ENCODE data around the gene EXOC3L1. TPM values are rescaled to one million over a fixed set of nuclear protein-coding genes. Genes with fewer than 3 reads are reported as not detected.
A peak's percentile ranks its signal among the peaks of the same experiment; 100 is the strongest.

The EXOC3L1 gene
- total RNA-seq, 2 donors from 2014 or later, result 1.6 to 3.1 TPM

GRCh38 chr16:67200491-67200890 is 10.6 kb upstream of the EXOC3L1 start:
- intact Hi-C loops (cut with DNase I), result no loop called here
- no peak for DNase-seq (ENCODE audit: low spot score)

- no peak for DNase-seq (ENCODE audit: low spot score)
- intact Hi-C loops (cut with DNase I), result no loop called here
Observed at GRCh38 chr16:67199808-67200198, 9.9 kb upstream of the EXOC3L1 start.

- no peak for DNase-seq (ENCODE audit: low spot score)
- intact Hi-C loops (cut with DNase I), result no loop called here
Observed at GRCh38 chr16:67199011-67199807, 9.3 kb upstream of the EXOC3L1 start, which contains the start of gene ELMO3. Gene ELMO3 (plus strand): TSS chr16:67199131. CDS start chr16:67199327, 196 bp downstream.

GRCh38 chr16:67198238-67198734 is 8.3 kb upstream of the EXOC3L1 start:
- intact Hi-C loops (cut with DNase I), result no loop called here
- DNase-seq (ENCODE audit: low spot score), result no peak

- intact Hi-C loops (cut with DNase I), result no loop called here
- no peak for DNase-seq (ENCODE audit: low spot score)
Observed at GRCh38 chr16:67197704-67198103, 7.8 kb upstream of the EXOC3L1 start.

GRCh38 chr16:67196881-67197280 is 6.9 kb upstream of the EXOC3L1 start:
- intact Hi-C loops (cut with DNase I), result no loop called here

GRCh38 chr16:67195676-67196075 is 5.7 kb upstream of the EXOC3L1 start:
- DNase-seq (ENCODE audit: low spot score), result no peak
- intact Hi-C loops (cut with DNase I), result no loop called here

More at GRCh38 chr16:67196881-67197280, 6.9 kb upstream of the EXOC3L1 start:
- DNase-seq (ENCODE audit: low spot score), result no peak

GRCh38 chr16:67194260-67194659 is 4.3 kb upstream of the EXOC3L1 start:
- intact Hi-C loops (cut with DNase I), result no loop called here
- DNase-seq (ENCODE audit: low spot score), result no peak

GRCh38 chr16:67193536-67193935 is 3.6 kb upstream of the EXOC3L1 start:
- no peak for DNase-seq (ENCODE audit: low spot score)
- intact Hi-C loops (cut with DNase I), result no loop called here

GRCh38 chr16:67192781-67193361 is 2.9 kb upstream of the EXOC3L1 start:
- intact Hi-C loops (cut with DNase I), result no loop called here
- no peak for DNase-seq (ENCODE audit: low spot score)

- DNase-seq (ENCODE audit: low spot score), result peak; percentile 98
- intact Hi-C loops (cut with DNase I), result no loop called here
Observed at GRCh38 chr16:67191995-67192681, 2.2 kb upstream of the EXOC3L1 start, which contains the start of gene E2F4. Gene E2F4 (plus strand): TSS chr16:67192155. CDS start chr16:67192228, 73 bp downstream.

GRCh38 chr16:67191411-67191994 is 1.6 kb upstream of the EXOC3L1 start:
- DNase-seq (ENCODE audit: low spot score), result no peak
- intact Hi-C loops (cut with DNase I), result no loop called here

- intact Hi-C loops (cut with DNase I), result no loop called here
- DNase-seq (ENCODE audit: low spot score), result no peak
Observed at GRCh38 chr16:67190448-67191399, 788 bp upstream of the EXOC3L1 start.

- intact Hi-C loops (cut with DNase I), result loop anchor here in 1 of 2 donors (10.0 kb wide), 1 partner anchor 214 kb away; no protein-coding TSS in a partner anchor
- DNase-seq (ENCODE audit: low spot score), result no peak
Observed at GRCh38 chr16:67188798-67189197, 1.1 kb downstream of the EXOC3L1 start.

GRCh38 chr16:67188323-67188722 is 1.6 kb downstream of the EXOC3L1 start:
- intact Hi-C loops (cut with DNase I), result loop anchor here in 1 of 2 donors (10.0 kb wide), 1 partner anchor 214 kb away; no protein-coding TSS in a partner anchor
- DNase-seq (ENCODE audit: low spot score), result no peak

GRCh38 chr16:67187175-67187890 is 2.6 kb downstream of the EXOC3L1 start:
- DNase-seq (ENCODE audit: low spot score), result no peak
- intact Hi-C loops (cut with DNase I), result loop anchor here (2.0 to 10.0 kb wide), 2 partner anchors 213 to 231 kb away; no protein-coding TSS in a partner anchor

- DNase-seq (ENCODE audit: low spot score), result no peak
- intact Hi-C loops (cut with DNase I), result loop anchor here (2.0 to 10.0 kb wide), 2 partner anchors 212 to 230 kb away; no protein-coding TSS in a partner anchor
Observed at GRCh38 chr16:67186550-67186950, 3.4 kb downstream of the EXOC3L1 start.

Data from posterior vena cava (tissue), 2 donors.